NCI-H1417 (cell line): ENCODE measurements around the gene ADGRG6.
"Not testable (repeated sequence)": the region's sequence is repeated elsewhere in the genome, so short reads cannot be mapped to it uniquely, and the experiment has no call there.

Experiments
- DNase-seq, 3 experiments: peaks; one replicate each; lab custom pipeline; 2025; lab: John Stamatoyannopoulos, UW

The ADGRG6 gene

GRCh38 chr6:142301651-142302391, at the start of gene ADGRG6:
ADGRG6 (plus strand) TSS chr6:142302007; CDS start chr6:142302330, 323 bp downstream.
- DNase-seq: peak; percentile 23 to 77 (median 75)

- DNase-seq: no peak
Measured at GRCh38 chr6:142254513-142254912, 47.3 kb upstream of the ADGRG6 start.

GRCh38 chr6:142255785-142256184, 46.0 kb upstream of the ADGRG6 start:
- DNase-seq: no peak

- DNase-seq: no peak
Measured at GRCh38 chr6:142258305-142258704, 43.5 kb upstream of the ADGRG6 start.

GRCh38 chr6:142258757-142259156, 43.0 kb upstream of the ADGRG6 start:
- DNase-seq: no peak

- DNase-seq: no peak
Measured at GRCh38 chr6:142260748-142261147, 41.1 kb upstream of the ADGRG6 start.

GRCh38 chr6:142262231-142262630, 39.6 kb upstream of the ADGRG6 start:
- DNase-seq: no peak

- no peak for DNase-seq
Measured at GRCh38 chr6:142265476-142265875, 36.3 kb upstream of the ADGRG6 start.

- no peak for DNase-seq
Measured at GRCh38 chr6:142266060-142266459, 35.7 kb upstream of the ADGRG6 start.

GRCh38 chr6:142271476-142271875, 30.3 kb upstream of the ADGRG6 start:
- no peak for DNase-seq

- no peak for DNase-seq
Measured at GRCh38 chr6:142274656-142275055, 27.2 kb upstream of the ADGRG6 start.

GRCh38 chr6:142275236-142276006, 26.4 kb upstream of the ADGRG6 start:
- no peak for DNase-seq

- no peak for DNase-seq
Measured at GRCh38 chr6:142276256-142276655, 25.6 kb upstream of the ADGRG6 start.

- DNase-seq: no peak
Measured at GRCh38 chr6:142279350-142280180, 22.2 kb upstream of the ADGRG6 start.

- no peak for DNase-seq
Measured at GRCh38 chr6:142280265-142280664, 21.5 kb upstream of the ADGRG6 start.

GRCh38 chr6:142280927-142281326, 20.9 kb upstream of the ADGRG6 start:
- no peak for DNase-seq

GRCh38 chr6:142283138-142283537, 18.7 kb upstream of the ADGRG6 start:
- DNase-seq: not testable (repeated sequence)

GRCh38 chr6:142284419-142284818, 17.4 kb upstream of the ADGRG6 start:
- DNase-seq: no peak

- DNase-seq: no peak
Measured at GRCh38 chr6:142285235-142286087, 16.3 kb upstream of the ADGRG6 start.

- DNase-seq: no peak
Measured at GRCh38 chr6:142286088-142286409, 15.8 kb upstream of the ADGRG6 start.

- DNase-seq: no peak
Measured at GRCh38 chr6:142289687-142290086, 12.1 kb upstream of the ADGRG6 start.

- DNase-seq: no peak
Measured at GRCh38 chr6:142290851-142291250, 11.0 kb upstream of the ADGRG6 start.
